ENCODE results near the gene LRFN3.
"Not testable (repeated sequence)": the region's sequence is repeated elsewhere in the genome, so short reads cannot be mapped to it uniquely, and the experiment has no call there.

Gene LRFN3

GRCh38 chr19:35940078-35940775 is 4.1 kb downstream of the LRFN3 start:
- DNase-seq: no peak

GRCh38 chr19:35940839-35941238 is 4.7 kb downstream of the LRFN3 start:
- no peak for DNase-seq

- DNase-seq: no peak
Observed at GRCh38 chr19:35942235-35942634, 6.1 kb downstream of the LRFN3 start.

- DNase-seq: no peak
Observed at GRCh38 chr19:35943321-35944301, 7.4 kb downstream of the LRFN3 start.

GRCh38 chr19:35944556-35944955 is 8.4 kb downstream of the LRFN3 start:
- no peak for DNase-seq

GRCh38 chr19:35945121-35945790 is 9.1 kb downstream of the LRFN3 start:
- no peak for DNase-seq

- DNase-seq: no peak
Observed at GRCh38 chr19:35946203-35946602, 10.0 kb downstream of the LRFN3 start.

- DNase-seq: no peak
Observed at GRCh38 chr19:35949131-35949530, 13.0 kb downstream of the LRFN3 start.

- DNase-seq: no peak
Observed at GRCh38 chr19:35955881-35956634, 19.9 kb downstream of the LRFN3 start.

GRCh38 chr19:35957411-35957810 is 21.2 kb downstream of the LRFN3 start:
- DNase-seq: not testable (repeated sequence)

GRCh38 chr19:35958660-35959039 is 22.5 kb downstream of the LRFN3 start:
- no peak for DNase-seq

GRCh38 chr19:35959040-35959967 is 23.1 kb downstream of the LRFN3 start:
- no peak for DNase-seq

- DNase-seq: no peak
Observed at GRCh38 chr19:35959968-35960320, 23.8 kb downstream of the LRFN3 start.

GRCh38 chr19:35960432-35960972 is 24.3 kb downstream of the LRFN3 start:
- no peak for DNase-seq

GRCh38 chr19:35963514-35963913 is 27.3 kb downstream of the LRFN3 start:
- DNase-seq: peak; percentile 80

GRCh38 chr19:35966771-35967170 is 30.6 kb downstream of the LRFN3 start:
- DNase-seq: no peak

GRCh38 chr19:35973487-35973886 is 37.3 kb downstream of the LRFN3 start:
- DNase-seq: no peak

- no peak for DNase-seq
Observed at GRCh38 chr19:35975608-35976214, 39.5 kb downstream of the LRFN3 start.

- no peak for DNase-seq
Observed at GRCh38 chr19:35977446-35978222, 41.5 kb downstream of the LRFN3 start.

- DNase-seq: no peak
Observed at GRCh38 chr19:35978271-35978670, 42.1 kb downstream of the LRFN3 start.
